ENCODE results near the gene TRMT61B.

TRMT61B gene

DNA sequence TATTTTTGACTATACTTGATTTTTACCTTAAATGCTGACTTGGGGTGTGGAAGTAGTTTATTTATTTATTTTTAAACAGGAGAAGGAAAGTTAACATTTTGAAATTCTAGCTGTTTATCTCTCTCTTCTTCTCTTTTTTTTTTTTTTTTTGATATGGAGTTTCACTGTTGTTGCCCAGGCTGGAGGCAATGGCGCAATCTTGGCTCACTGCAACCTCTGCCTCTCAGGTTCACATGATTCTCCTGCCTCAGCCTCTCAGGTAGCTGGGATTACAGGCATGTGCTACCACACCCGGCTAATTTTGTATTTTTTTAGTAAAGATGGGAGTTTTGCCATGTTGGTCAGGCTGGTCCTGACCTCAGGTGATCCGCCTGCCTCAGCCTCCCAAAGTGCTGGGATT, 35.4 kb upstream of the TRMT61B start:
- TF ChIP-seq, protein P1, sequence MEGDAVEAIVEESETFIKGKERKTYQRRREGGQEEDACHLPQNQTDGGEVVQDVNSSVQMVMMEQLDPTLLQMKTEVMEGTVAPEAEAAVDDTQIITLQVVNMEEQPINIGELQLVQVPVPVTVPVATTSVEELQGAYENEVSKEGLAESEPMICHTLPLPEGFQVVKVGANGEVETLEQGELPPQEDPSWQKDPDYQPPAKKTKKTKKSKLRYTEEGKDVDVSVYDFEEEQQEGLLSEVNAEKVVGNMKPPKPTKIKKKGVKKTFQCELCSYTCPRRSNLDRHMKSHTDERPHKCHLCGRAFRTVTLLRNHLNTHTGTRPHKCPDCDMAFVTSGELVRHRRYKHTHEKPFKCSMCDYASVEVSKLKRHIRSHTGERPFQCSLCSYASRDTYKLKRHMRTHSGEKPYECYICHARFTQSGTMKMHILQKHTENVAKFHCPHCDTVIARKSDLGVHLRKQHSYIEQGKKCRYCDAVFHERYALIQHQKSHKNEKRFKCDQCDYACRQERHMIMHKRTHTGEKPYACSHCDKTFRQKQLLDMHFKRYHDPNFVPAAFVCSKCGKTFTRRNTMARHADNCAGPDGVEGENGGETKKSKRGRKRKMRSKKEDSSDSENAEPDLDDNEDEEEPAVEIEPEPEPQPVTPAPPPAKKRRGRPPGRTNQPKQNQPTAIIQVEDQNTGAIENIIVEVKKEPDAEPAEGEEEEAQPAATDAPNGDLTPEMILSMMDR (IDR thresholded peaks at IDR 0.05; ENCODE audit: low read depth, low read length) = no peak
- H3K4me3 ChIP-seq (ENCODE audit: low read depth, low read length) = no peak overlapping the region
- no peak for DNase-seq (ENCODE audit: low read depth, low spot score)
- in situ Hi-C loops (cut with HindIII; ENCODE audit: low sequenced_read_pairs) = no loop called here

DNA sequence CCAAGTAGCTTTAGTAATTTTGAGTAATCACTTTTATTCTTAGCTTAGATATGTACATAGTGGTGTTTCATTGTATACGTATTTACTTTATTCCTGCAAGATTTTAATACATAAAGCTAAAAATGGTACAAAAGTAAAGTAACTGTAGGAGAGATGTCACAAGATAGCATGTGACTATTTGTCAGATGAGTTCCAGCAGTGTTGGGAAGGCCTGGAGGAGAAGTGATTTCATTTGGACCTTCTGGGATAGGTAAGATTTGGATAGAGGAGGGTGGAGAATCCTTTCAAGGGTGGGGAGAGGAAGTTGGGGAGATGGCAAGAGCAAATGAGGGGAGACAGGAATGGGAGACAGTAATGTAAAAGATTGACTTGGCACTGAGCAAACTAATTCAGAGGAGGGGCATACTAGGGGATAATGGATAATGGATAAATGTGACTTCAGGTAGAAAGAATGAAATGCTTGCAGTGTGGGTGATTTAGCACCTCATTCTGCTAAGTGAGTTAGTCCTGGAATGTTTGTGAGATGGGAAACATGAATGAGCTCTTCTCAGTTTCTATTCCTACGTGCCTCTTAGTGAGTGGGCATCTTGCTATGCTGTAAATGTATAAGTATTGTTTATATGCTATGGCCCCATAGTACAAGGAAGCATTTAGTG, 34.8 kb upstream of the TRMT61B start:
- in situ Hi-C loops (cut with HindIII; ENCODE audit: low sequenced_read_pairs) = no loop called here
- H3K4me3 ChIP-seq (ENCODE audit: low read depth, low read length) = no peak overlapping the region
- no peak for DNase-seq (ENCODE audit: low read depth, low spot score)
- TF ChIP-seq, protein P1 (IDR thresholded peaks at IDR 0.05; ENCODE audit: low read depth, low read length) = no peak

DNA sequence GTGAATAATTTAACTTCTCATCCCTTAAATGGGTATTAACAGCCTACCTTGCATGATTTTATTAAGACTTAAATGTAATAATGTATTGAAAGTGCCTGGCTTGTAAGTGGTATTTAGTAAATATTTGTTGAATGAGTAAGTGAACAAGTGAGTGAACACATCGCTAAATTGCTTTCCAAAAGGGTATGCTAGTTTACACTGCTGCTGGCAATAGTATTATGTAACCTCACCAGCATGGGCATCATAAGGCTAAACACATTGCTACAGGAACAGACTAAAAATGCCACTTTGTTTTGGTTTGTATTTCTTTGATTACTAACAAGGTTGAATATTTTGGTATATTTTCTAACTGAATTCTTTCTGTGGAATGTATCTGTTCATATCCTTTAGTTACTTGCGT, 34.2 kb upstream of the TRMT61B start:
- TF ChIP-seq, protein P1 (IDR thresholded peaks at IDR 0.05; ENCODE audit: low read depth, low read length) = no peak
- no peak overlapping the region for H3K4me3 ChIP-seq (ENCODE audit: low read depth, low read length)
- in situ Hi-C loops (cut with HindIII; ENCODE audit: low sequenced_read_pairs) = no loop called here
- peak; percentile 50 for DNase-seq (ENCODE audit: low read depth, low spot score)

DNA sequence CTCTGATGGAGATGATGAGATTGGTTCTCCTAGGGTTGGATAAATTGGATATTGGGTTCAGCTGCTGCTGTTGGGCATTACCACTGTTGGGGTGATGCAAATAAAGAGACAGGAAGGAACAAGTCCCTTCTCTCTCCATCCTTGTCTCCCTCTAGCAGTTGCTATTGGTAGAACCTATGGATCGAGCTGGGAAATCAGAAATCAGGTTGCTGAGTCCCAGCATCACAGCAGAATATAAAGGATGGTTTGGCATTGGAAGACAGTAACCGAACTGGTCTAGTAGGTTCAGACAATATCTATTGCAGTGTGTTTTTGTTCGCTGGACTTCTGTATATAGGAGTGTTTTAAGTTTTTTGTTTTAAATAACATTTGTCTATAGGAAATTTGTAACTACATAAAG, 32.5 kb upstream of the TRMT61B start:
- in situ Hi-C loops (cut with HindIII; ENCODE audit: low sequenced_read_pairs) = no loop called here
- DNase-seq (ENCODE audit: low read depth, low spot score) = no peak
- TF ChIP-seq, protein P1 (IDR thresholded peaks at IDR 0.05; ENCODE audit: low read depth, low read length) = no peak
- H3K4me3 ChIP-seq (ENCODE audit: low read depth, low read length) = no peak overlapping the region

DNA sequence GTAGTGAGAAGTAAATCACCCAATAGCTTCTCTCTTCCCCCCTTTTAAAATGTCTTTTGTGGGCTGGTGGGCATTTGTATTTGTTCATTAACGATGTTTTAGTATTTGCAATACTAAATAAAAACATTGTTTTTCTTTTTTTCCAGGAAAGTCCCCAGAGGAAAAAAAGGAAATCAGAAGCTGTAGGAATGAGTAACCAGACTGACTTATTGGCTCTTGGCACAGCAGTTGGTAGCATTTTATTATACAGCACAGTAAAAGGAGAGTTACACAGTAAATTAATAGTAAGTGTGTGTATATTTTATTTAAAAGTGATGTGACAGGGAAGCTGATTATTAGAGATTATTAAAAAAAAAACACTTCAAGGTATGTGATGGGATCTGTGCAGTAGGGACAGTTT, 31.7 kb upstream of the TRMT61B start:
- in situ Hi-C loops (cut with HindIII; ENCODE audit: low sequenced_read_pairs) = no loop called here
- no peak overlapping the region for H3K4me3 ChIP-seq (ENCODE audit: low read depth, low read length)
- DNase-seq (ENCODE audit: low read depth, low spot score) = no peak
- TF ChIP-seq, protein P1 (IDR thresholded peaks at IDR 0.05; ENCODE audit: low read depth, low read length) = no peak

DNA sequence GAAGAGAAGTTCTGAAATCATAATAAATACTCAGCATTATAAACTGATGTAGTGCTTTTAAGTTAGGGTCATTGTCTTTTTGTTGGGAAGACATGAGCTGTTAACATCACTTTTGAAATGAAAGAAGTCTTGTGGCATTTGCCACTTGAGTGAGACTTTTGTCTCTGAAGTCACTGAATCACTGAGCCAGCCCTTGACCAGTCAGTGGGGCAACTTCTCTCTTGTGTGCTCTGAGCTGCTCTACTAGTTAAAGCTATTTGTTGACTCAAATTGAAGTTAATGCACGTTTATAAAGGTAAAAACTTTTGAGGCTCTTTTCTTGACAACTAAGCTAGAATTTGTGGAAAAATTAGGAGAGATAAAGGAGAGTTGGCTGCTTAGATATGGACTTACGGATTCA, 31.1 kb upstream of the TRMT61B start:
- TF ChIP-seq, protein P1 (IDR thresholded peaks at IDR 0.05; ENCODE audit: low read depth, low read length) = no peak
- in situ Hi-C loops (cut with HindIII; ENCODE audit: low sequenced_read_pairs) = no loop called here
- H3K4me3 ChIP-seq (ENCODE audit: low read depth, low read length) = no peak overlapping the region
- DNase-seq (ENCODE audit: low read depth, low spot score) = no peak
